ENCODE data around the gene AAK1.

GRCh38 chr2:69576880-69577279, 66.7 kb downstream of the AAK1 start:
- TF ChIP-seq CTCF (conservative IDR thresholded peaks at IDR 0.05; ENCODE audit: low read depth, low read length) (no peak), EZH2 (IDR thresholded peaks at IDR 0.05; ENCODE audit: low read length, unreplicated experiment) (no peak), EZH2phosphoT487 (IDR thresholded peaks at IDR 0.05; ENCODE audit: borderline replicate concordance, low read length) (no peak)
